Activated naive CD4-positive, alpha-beta T cell treated with anti-CD3 and anti-CD28 coated beads, Interleukin-2, amount 50 U/mL, for 72 hours (primary cell): ENCODE measurements around the gene TOX2. TPM values are rescaled to one million over a fixed set of nuclear protein-coding genes. Genes with fewer than 3 reads are reported as not detected.

Experiments used
- ATAC-seq, 2 donors: fragments of 150-1000 bp; cut with Tn5 transposase; 2 replicates each; pipeline ENCODE4 v1.10.0; 2021; ENCODE audit warnings: mild to moderate bottlenecking in 2 of 2, moderate library complexity in 2 of 2
- DNase-seq, 2 donors: peaks; one replicate each; pipeline ENCODE4 v3.0.0; 2021 to 2022; ENCODE audit warnings: low spot score in 2 of 2
- H3K27ac Mint-ChIP-seq, 2 donors: one replicate each; pipeline ENCODE4 v1.8.0; 2022; ENCODE audit warnings: mild to moderate bottlenecking in 2 of 2, mixed read lengths in 2 of 2
- H3K36me3 Mint-ChIP-seq, 2 donors: one replicate each; pipeline ENCODE4 v1.8.0; 2022; ENCODE audit warnings: mixed read lengths in 2 of 2
- H3K9me3 Mint-ChIP-seq, 2 donors: one replicate each; pipeline ENCODE4 v1.8.0; 2022; ENCODE audit warnings: mixed read lengths in 2 of 2
- total RNA-seq, 2 donors: library from RNA; stranded (reverse); gene quantifications; one replicate each; pipeline ENCODE4 v1.2.3, GENCODE V29; 2022

Gene TOX2
- total RNA-seq, 2 donors from 2014 or later: 1.5 to 3.6 TPM

GRCh38 chr20:44085616-44086434, 171.2 kb downstream of the TOX2 start:
- ATAC-seq (no peak), DNase-seq (no peak)
- Mint-ChIP-seq H3K36me3 (no peaks in the 10 kb centered on the region), H3K27ac (no peak overlapping the region), H3K9me3 (no peaks in the 10 kb centered on the region)

GRCh38 chr20:44087051-44087856, 172.6 kb downstream of the TOX2 start:
- DNase-seq (no peak), ATAC-seq (no peak)
- H3K9me3 Mint-ChIP-seq: no peaks in the 10 kb centered on the region
- no peaks in the 10 kb centered on the region for H3K36me3 Mint-ChIP-seq
- no peak overlapping the region for H3K27ac Mint-ChIP-seq

- ATAC-seq: no peak
- no peak for DNase-seq
- no peaks in the 10 kb centered on the region for H3K9me3 Mint-ChIP-seq
- H3K36me3 Mint-ChIP-seq: no peaks in the 10 kb centered on the region
- no peak overlapping the region for H3K27ac Mint-ChIP-seq
Measured at GRCh38 chr20:44087857-44088120, 173.1 kb downstream of the TOX2 start.

- ATAC-seq: no peak
- no peak for DNase-seq
- no peak overlapping the region for H3K27ac Mint-ChIP-seq
Measured at GRCh38 chr20:44089987-44090674, 175.5 kb downstream of the TOX2 start.

GRCh38 chr20:44091026-44091425, 176.4 kb downstream of the TOX2 start:
- Mint-ChIP-seq H3K9me3 (no peaks in the 10 kb centered on the region), H3K27ac (no peak overlapping the region), H3K36me3 (no peaks in the 10 kb centered on the region)
- DNase-seq: no peak
- ATAC-seq: no peak

More at GRCh38 chr20:44089987-44090674, 175.5 kb downstream of the TOX2 start:
- Mint-ChIP-seq H3K9me3 (no peaks in the 10 kb centered on the region), H3K36me3 (no peaks in the 10 kb centered on the region)

- ATAC-seq: peak; percentile 32 to 44
- Mint-ChIP-seq H3K36me3 (no peaks in the 10 kb centered on the region), H3K9me3 (no peaks in the 10 kb centered on the region), H3K27ac (no peak overlapping the region)
- peak in 1 of 2 donors; percentile 42 for DNase-seq
Measured at GRCh38 chr20:44092551-44093248, 178.0 kb downstream of the TOX2 start.

- Mint-ChIP-seq H3K27ac (no peak overlapping the region), H3K36me3 (no peaks in the 10 kb centered on the region), H3K9me3 (no peaks in the 10 kb centered on the region)
- no peak for ATAC-seq
- DNase-seq: no peak
Measured at GRCh38 chr20:44093249-44093582, 178.6 kb downstream of the TOX2 start.

- peaks cover 0 to 6% of the 10 kb centered on the region in 2 donors for H3K36me3 Mint-ChIP-seq
- ATAC-seq (no peak), DNase-seq (no peak)
- no peak overlapping the region for H3K27ac Mint-ChIP-seq
- no peaks in the 10 kb centered on the region for H3K9me3 Mint-ChIP-seq
Measured at GRCh38 chr20:44095831-44096230, 181.2 kb downstream of the TOX2 start.

GRCh38 chr20:44097521-44098255, 183.0 kb downstream of the TOX2 start:
- ATAC-seq: no peak
- no peak for DNase-seq
- H3K36me3 Mint-ChIP-seq: peaks cover 0 to 6% of the 10 kb centered on the region in 2 donors
- no peak overlapping the region for H3K27ac Mint-ChIP-seq
- H3K9me3 Mint-ChIP-seq: no peaks in the 10 kb centered on the region

- DNase-seq (no peak), ATAC-seq (no peak)
- H3K27ac Mint-ChIP-seq: no peak overlapping the region
- no peaks in the 10 kb centered on the region for H3K9me3 Mint-ChIP-seq
- peaks cover 0 to 6% of the 10 kb centered on the region in 2 donors for H3K36me3 Mint-ChIP-seq
Measured at GRCh38 chr20:44098256-44098630, 183.6 kb downstream of the TOX2 start.

- H3K9me3 Mint-ChIP-seq: no peaks in the 10 kb centered on the region
- ATAC-seq: no peak
- peaks cover 0 to 6% of the 10 kb centered on the region in 2 donors for H3K36me3 Mint-ChIP-seq
- DNase-seq: no peak
- no peak overlapping the region for H3K27ac Mint-ChIP-seq
Measured at GRCh38 chr20:44098657-44099056, 184.0 kb downstream of the TOX2 start.

- DNase-seq (no peak), ATAC-seq (no peak)
- H3K27ac Mint-ChIP-seq: no peak overlapping the region
- H3K36me3 Mint-ChIP-seq: peaks cover 0 to 6% of the 10 kb centered on the region in 2 donors
- H3K9me3 Mint-ChIP-seq: peaks cover 0 to 4% of the 10 kb centered on the region in 2 donors
Measured at GRCh38 chr20:44099832-44100231, 185.2 kb downstream of the TOX2 start.

- DNase-seq (no peak), ATAC-seq (no peak)
- no peak overlapping the region for H3K27ac Mint-ChIP-seq
- H3K36me3 Mint-ChIP-seq: peaks cover 8 to 13% of the 10 kb centered on the region in 2 donors
- peaks cover 11 to 13% of the 10 kb centered on the region in 2 donors for H3K9me3 Mint-ChIP-seq
Measured at GRCh38 chr20:44102582-44102981, 187.9 kb downstream of the TOX2 start.

GRCh38 chr20:44104798-44105517, 190.3 kb downstream of the TOX2 start:
- ATAC-seq (no peak), DNase-seq (no peak)
- Mint-ChIP-seq H3K27ac (no peak overlapping the region), H3K36me3 (peaks cover 24 to 28% of the 10 kb centered on the region in 2 donors), H3K9me3 (peaks cover 14 to 23% of the 10 kb centered on the region in 2 donors)

GRCh38 chr20:44106615-44107014, 192.0 kb downstream of the TOX2 start:
- DNase-seq (no peak), ATAC-seq (no peak)
- H3K27ac Mint-ChIP-seq: no peak overlapping the region
- H3K36me3 Mint-ChIP-seq: peaks cover 23 to 24% of the 10 kb centered on the region in 2 donors
- peaks cover 14 to 23% of the 10 kb centered on the region in 2 donors for H3K9me3 Mint-ChIP-seq

GRCh38 chr20:44109951-44110361, 195.3 kb downstream of the TOX2 start:
- ATAC-seq: no peak
- H3K27ac Mint-ChIP-seq: no peak overlapping the region
- no peak for DNase-seq
- H3K36me3 Mint-ChIP-seq: peaks cover 23 to 24% of the 10 kb centered on the region in 2 donors
- H3K9me3 Mint-ChIP-seq: peaks cover 10 to 23% of the 10 kb centered on the region in 2 donors
